IPS-11a (cell line): ENCODE measurements around the gene DPP10.
"Not testable (repeated sequence)": the region's sequence is repeated elsewhere in the genome, so short reads cannot be mapped to it uniquely, and the experiment has no call there.

Experiments
- H3K4me3 ChIP-seq: one replicate; pipeline ENCODE4 v1.5.1; 2013; ENCODE audit warnings: low read depth, low read length, control low read depth

DPP10 gene

DNA sequence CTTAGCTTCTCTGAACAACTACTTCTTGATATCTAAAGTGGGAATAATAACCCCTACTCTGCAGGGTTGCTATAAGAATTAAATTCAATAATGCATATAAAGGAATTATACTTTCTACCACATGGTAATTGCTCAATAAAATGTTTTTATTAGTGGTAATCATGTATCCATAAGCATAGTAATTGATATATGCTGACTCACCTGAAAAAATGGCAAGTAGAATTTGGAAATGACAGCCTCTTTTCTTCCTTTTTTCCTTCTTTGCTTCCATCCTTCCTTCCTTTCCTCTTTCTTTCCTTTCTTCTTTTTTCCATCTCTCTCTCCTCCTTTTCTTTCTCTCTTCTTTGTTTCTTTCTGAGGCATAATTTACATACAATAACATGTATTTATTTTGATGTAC lies 65.3 kb downstream of the DPP10 start:
- no peak overlapping the region for H3K4me3 ChIP-seq

DNA sequence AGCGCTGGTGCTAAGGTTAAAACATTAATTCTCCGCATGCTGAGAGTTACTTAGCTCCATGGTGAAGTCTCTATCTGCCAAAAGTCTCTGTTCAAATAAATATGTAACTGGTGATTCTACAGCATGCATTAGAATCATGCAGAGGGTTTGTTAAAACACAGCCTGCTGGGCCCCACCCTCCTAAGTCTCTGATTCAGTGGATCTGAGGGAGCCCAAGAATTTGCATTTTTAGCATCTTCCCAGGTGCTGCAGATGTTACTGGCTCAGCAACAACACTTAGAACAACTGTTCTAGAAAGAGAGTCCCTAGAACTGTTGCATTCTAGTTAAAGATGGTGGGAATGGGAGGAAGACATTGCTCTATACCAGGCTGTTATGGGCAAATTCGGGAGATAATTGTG lies 73.4 kb downstream of the DPP10 start:
- H3K4me3 ChIP-seq = no peak overlapping the region

DNA sequence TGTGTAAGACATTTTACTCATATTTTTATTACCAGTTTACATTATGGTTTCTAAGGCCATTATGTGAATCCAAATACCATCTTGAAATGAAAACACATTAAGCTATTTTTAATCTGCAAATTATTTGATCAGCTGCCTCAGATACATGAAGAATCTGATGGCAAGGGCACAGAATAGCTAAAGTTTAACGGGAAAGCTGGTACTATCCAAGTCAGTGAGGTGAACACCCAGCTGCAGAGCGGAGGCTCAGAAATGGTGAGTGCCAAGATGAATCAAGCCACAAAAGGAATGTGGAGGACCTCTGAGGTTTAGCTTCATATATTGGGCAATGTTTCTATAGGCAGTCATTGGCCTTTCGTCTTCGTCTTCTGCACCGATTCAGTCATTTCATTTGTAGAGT lies 75.1 kb downstream of the DPP10 start:
- no peak overlapping the region for H3K4me3 ChIP-seq

DNA sequence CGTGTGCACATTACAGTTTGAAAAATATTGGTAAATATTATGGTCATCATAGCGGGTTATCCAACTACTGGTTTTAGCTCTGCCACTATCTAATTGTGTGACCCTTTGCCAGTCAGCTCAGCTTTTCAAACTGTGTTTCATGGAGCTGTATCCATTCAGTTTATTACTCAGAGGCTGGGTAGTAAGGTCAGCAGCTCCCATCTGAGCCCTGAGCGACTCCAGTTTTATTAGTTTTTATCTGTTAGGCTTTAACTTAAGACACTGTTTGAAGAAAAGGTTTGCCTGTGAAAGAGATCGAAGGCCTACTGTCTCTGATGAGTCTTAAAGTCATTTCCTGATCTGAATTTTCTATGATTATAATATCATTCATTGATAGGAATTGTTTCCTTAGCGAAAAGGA lies 76.3 kb downstream of the DPP10 start:
- no peak overlapping the region for H3K4me3 ChIP-seq

DNA sequence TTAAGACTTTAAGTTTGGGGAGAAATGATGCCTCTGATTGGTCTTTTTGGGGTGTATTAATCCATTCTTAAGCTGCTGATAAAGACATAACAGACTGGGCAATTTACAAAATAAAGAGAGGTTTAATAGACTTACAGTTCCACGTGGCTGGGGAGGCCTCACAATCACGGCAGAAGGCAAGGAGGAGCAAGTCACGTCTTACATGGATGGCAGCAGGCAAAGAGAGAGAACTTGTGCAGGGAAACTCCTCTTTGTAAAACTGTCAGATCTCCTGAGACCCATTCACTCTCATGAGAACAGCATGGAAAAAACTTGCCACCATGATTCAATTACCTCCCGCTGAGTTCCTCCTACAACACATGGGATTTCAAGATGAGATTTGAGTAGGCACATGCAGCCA lies 80.2 kb downstream of the DPP10 start:
- H3K4me3 ChIP-seq = not testable (repeated sequence)

DNA sequence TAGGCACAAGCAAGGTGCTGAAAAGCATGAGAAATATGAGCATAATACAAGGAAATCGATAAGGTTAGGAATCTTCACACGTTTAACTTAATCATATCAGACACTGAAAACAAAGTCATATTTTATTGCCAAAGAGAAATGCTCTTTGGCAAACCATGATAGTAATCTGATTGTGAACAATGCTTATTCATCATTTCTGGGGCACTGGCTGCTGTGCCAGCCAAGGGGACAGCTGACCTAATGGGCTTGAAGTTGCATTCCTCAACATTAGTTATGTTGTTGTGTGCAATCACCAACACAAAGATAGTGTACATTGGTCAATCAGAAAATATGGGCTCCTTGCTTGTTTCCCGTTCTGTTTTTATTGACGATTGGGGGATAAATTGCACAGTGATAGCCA lies 83.5 kb downstream of the DPP10 start:
- no peak overlapping the region for H3K4me3 ChIP-seq

DNA sequence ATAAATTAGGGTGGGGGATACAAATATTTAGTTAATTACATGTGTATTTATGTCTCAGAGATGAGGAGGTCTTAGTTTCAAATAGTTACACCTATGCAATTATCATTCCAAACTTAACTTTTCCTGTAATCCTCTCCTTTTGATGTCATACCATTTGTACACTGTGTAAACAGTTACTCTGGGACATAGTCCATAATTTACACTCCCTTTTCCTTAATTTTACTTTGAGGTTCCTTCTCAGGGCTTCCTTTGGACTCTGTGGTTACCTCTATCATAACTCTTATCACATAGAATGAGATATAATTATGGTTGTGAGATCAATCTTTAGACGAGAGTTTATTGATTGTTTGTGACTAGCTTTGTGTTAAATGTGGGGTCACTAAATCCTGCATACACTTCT lies 84.4 kb downstream of the DPP10 start:
- H3K4me3 ChIP-seq = no peak overlapping the region

DNA sequence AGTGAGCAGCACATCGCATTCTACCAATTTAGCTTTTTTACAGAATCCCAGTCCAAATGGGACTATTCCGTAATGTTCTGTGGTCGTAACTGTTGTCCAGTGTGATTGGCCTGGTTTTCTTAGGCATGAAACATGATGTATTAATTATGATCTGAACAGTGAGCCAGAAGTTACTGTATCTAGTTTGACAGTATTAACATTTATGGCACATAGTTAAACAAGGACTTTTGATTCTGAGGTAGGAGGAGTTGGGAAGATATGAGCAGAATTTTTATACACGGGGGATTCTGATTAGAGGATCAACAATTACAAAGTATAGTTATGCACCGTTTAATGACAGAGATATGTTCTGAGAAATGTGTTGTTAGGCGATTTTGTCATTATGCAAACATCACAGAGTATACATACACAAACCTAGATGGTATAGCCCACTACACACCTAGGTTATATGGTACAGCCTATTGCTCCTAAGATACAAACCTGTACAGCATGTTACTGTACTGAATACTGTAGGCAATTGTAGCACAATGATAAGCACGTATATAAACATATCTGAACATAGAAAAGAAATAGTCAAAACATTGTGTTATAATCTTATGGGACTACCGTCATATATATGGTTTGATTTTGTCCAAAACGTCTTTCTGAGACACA lies 85.0 kb downstream of the DPP10 start:
- no peak overlapping the region for H3K4me3 ChIP-seq

DNA sequence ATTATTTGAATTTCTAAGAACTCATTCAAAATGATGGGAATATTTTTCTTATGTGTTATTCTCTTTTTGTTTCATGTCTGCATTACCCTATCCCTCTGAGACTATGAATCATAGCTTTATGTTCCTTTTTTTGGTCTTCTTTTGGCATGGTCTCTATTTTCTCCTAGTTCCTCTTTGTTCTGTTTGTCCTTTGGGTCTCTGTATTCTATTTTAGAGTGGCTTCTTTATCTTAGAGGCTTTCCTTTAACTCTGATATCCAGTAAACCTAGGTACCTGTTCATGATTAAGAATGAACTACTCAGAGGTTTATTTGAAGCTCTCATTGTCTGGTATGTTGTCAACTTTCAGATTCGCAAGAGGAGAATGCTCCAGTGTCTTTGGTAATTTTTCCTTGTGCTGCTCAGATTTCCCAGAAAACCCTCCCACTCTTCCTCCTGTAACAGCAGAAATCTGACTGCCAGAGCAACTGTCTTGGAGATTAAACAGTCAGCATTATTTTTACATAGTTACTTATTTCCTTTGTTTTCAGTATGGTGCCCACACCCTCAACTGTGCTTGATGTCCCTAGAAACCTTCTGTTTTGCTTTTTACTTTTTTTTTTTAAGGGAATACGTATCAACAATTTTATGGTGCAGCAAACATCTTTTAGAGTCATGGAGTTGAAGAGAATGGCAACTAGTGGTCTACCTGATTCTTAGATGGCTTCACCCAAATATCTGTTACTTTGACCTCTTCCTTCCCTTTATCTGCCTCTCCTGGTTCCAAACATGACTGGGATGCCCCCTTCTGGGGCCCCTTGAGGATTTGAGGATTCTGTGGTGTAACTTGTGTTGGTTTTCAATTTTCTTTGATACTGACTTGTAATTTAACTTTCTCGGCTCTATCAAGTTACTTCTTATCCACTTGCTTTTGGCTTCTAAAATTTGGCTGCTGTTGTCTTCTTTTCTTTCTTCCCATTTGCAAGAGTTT lies 92.0 kb downstream of the DPP10 start:
- H3K4me3 ChIP-seq = no peak overlapping the region

DNA sequence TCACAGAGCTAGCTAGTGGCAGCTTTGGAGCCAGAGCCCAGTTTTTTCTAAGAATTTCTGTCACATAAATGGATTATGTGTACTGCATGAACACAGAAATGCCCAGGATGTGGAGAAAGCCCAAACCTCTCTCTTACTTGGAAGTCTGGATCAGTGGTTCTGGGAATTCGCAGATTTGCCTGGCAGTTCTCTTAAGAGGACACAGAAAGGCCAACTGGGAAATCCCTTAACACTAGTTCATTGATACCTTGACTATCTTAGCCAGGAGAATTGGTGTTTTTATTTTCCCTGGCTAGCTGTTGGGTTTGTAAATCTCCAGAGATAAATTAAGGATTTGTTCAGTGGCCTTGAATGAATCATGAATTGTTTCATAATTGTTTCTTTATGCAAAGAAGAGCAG lies 95.3 kb downstream of the DPP10 start:
- no peak overlapping the region for H3K4me3 ChIP-seq

DNA sequence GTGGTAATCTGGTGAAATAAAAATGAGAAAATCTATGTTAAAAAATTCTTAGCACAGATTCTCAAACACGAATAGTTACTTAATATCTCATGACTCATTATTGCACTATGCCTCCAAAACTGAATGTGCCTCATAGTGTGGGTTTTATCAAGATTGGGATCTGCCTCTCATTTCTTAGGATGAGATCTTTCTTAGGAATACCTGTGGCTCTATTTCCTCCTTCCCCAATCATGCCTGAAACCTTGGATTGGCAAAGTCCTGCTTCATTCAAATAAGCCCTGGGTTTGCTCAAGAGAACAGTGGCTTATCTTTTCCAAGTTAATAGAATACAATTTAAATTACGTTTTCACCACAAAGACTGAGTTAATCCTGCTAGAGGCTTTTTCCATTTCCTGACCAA lies 100.3 kb downstream of the DPP10 start:
- H3K4me3 ChIP-seq = no peak overlapping the region

DNA sequence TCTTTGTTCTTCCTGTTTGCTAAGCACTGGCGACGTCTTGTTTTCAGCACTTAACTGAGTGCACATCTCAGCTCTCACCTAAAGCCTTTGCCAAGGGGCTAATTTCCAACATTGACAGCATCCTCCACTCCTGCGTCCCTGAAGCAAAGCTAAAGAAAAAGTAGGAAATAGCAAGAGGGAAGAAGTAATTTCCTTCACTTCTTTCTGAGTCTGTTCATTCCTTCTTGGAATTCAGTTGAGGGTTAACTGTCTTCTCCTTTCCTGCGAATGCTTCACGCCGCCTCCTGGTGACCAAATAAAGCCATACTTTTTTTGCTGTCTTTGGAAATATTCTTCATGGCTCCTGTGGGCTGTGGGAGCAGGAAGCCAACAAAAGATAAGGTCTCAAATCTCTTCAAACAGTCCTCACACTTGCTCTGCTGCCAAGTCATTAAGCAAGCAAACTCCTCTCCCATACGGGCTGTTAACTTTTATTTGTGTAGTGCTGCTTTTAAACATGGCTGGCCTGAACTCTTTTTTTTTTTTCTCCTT lies 100.9 kb downstream of the DPP10 start:
- no peak overlapping the region for H3K4me3 ChIP-seq

DNA sequence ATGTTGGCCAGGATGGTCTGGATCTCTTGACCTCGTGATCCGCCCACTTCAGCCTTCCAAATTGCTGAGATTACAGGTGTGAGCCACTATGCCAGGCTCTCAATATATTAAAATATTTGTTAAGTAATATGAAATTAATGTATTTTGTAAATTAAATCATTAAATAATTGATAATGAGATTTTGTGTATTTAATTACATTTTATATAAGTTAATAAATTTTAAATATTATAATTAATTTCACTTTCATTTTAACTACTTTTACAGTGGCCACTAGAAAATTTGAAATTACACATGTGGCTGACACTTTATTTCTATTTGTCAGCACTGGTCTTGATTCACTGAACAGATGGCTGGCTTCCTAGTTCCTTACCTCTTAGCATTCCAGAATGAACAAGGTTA lies 102.6 kb downstream of the DPP10 start:
- H3K4me3 ChIP-seq = no peak overlapping the region

DNA sequence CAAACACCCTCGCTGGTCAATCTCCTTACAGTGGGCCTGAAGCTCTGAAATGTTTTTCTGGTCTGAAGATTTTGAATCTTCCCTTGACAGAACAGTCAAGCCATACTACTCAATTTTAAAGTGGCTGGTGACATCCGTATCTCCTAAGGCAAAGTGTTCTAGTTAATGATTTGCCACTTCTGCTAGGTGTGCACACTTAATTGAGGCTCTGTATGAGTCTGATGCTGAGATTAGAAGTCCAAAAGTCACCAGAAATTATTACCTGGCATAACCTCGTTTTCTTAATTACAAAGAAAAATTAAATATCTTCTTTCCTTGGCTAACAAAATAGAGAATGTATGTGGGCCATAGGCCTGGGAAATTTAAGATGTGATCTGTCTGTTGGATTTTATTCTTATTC lies 104.1 kb downstream of the DPP10 start:
- H3K4me3 ChIP-seq = no peak overlapping the region

DNA sequence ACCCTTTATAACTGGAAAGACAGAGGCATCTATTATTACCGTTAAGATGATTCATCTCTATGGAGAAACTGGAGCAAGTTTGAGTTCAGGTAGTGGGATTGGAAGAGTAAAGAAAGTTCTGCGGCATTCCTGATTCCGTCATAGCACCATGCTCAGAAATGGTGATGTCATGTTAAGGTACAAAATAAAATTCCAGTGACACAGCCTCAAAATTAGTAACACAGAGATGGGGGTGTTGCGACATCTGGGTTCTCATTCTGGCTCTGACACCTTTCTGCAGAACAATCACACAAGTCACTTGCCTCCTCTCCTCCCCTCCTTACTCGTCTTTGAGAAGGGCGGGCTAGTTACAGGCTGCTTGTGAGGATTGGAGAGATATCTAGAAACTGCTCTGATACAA lies 105.7 kb downstream of the DPP10 start:
- no peak overlapping the region for H3K4me3 ChIP-seq

DNA sequence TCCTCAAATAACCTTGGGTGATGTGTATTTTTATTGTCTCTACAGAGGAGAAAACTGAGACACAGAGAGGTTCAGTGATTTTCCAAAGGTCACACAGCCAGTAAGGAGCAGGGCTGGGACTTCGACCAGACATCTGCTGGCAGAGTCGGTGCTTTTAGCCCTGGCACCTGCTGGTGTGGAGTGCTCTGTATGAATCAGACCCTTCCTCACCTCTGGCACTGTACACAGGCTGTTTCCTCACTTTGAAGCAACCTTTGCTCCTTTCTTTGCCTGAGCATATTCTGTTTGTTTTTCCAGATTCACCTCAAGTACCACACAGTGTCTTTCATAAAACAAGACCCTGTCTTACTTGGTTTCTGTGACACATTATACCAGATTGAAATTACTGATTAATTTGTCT lies 107.9 kb downstream of the DPP10 start:
- no peak overlapping the region for H3K4me3 ChIP-seq

DNA sequence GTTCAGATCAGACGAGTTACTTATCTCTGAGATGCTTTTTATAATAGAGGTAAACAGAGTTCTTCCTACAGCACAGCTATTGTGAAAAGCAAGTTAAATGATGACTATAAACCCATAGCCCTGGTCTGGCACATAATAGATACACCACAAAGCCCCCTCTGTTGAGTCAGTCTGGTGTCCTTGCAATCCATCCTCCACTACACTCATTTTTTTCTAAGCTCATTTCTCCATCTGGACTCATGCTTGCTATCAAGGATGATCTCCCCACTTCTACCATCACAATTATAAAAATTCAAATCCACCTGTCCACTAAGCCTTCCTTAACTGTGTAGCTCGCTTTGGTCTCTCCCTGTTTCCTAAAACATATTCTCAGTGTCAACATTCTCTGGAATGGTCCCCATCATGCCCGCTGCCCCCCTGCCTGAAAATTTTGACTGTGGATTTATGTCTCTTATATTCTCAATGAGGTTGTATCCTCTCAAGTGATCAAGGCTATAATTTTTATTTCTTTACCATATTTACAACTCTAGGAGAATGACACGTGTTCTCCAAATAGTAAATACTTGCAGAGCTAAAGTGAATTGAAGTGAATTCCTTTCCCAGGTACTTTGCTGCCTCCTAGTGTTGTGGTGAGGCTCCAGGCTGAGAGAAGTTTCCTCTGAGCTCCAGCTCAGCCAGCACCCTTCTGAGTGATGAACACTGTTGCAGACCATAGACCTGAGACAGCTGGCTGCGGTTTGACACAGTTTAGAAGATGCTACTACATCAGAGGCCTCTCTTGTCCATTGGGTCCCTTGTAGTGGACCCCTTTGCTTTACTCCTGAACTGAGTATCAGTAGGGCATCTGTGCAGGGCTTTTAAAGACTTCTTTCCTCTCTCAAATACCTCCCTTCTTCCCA lies 108.7 kb downstream of the DPP10 start:
- H3K4me3 ChIP-seq = no peak overlapping the region

DNA sequence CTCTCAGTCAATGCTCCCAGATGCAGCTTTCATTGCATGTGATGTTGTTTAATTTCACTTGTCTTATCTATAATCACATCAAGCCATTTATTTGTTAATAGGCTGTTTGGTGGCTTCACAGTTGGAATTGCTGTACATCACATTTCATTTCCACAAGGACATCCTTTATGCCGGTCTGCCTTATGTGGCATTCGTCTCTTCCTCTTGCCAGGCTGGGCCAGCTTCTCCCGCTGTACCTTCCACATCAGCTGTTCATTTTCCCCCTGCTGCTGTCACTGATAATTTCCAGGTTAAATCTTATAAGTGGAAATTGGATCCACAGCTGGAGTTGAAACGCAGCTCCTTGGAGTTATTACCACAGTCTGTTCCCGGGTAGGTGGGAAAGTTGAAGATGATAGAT lies 110.6 kb downstream of the DPP10 start:
- no peak overlapping the region for H3K4me3 ChIP-seq

DNA sequence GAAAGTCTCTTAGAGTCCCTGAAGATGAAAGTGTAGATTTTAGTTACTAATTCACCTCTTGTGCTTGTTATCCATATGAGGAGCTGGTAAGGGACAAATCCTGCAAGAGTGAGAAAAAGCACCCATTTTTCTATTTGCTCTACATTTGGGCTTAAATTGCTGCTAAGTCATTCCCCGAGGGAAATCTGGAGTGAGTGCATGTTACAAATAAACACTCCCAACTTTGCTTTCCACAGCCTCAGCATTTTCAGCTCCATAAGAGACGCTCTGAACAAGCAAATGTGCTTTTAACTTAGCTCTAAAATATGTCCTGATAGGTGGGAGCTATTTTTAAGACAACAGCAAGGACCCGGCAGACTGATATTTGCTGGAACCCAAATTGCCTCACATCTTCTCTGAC lies 126.7 kb downstream of the DPP10 start:
- H3K4me3 ChIP-seq = no peak overlapping the region

DNA sequence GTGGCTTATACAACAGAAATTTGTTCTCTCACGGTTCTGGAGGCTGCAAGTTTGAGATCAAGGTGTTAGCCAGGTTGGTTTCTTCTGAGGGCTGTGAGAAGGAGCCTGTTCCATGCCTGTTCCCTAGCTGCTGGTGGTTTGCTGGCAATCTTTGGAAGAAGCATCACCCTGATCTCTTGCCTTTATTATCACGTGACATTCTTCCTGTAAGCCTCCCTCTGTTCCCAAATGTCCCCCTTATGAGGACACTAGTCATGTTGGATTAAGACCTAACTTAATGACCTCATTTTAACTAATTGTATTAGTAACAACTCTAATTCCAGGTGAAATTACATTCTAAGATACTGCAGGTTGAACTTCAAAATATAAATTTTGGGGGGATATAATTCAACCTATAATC lies 135.2 kb downstream of the DPP10 start:
- H3K4me3 ChIP-seq = no peak overlapping the region

DNA sequence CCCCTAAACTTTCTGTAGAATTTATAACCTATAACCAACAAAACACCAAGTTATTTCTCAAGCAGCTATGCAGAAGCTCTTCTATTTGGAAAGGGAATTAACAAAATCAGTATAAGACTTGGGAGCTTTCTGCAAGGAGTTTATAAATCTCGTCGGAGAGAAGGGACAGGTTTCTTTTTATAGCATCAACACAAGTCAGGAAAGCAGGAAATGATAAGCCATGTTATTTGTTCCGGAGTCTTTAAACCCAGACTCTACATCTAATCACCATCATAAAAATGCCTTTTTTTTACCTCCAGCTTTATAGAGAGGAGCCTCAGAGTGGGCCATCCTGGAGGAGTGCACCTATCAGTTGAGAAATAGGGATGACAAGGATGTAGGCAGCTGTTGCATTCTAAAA lies 137.1 kb downstream of the DPP10 start:
- no peak overlapping the region for H3K4me3 ChIP-seq
